Activated naive CD8-positive, alpha-beta T cell treated with anti-CD3 and anti-CD28 coated beads, Interleukin-2, amount 50 U/mL, for 16 hours (primary cell): ENCODE results near the gene SNTA1.
"Not testable (repeated sequence)": the region's sequence is repeated elsewhere in the genome, so short reads cannot be mapped to it uniquely, and the experiment has no call there.

Experiments used
- DNase-seq: peaks from one replicate; pipeline ENCODE4 v3.0.0-alpha.2; 2020; ENCODE audit warnings: low read depth, low spot score

SNTA1 gene

DNA sequence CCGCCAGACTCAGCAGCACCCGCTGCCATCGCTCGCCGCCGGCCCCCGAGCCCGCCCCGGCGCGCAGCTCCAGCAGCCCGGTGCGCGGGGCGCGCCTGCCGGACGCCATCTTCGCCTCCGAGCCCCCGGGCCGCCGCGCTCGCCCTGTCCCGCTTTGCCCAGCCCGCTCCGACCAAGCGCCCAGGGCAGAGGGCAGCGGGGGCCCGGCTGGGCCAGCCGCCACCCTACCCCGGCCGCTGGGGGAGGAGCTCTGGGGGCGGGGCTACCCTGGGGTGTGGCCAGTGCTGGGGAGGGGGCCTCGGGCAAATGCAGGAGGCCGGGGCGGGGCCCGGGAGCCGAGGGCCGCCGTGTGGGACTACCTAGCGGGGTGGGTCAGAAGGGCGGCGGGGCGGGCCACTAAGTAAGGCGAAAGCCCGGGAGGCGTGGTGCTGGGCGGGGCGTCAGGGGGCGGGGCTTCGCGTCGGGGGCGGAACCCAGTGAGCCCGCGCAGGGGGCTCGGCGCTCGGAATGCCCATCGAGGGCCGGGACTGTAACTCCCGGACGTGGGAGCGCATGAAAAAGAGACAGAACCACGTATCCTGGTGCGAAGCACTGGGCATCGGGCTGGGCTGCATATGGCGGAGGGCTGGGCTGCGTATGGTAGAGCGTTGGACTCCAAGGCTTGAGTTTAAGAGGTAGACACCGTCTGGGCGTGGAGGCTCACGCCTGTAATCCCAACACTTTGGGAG lies at the start of gene SNTA1:
TSS of gene SNTA1 (minus strand) at position 252 of the 728 bp plus-strand sequence. CDS start at position 109, 143 bp downstream.
- DNase-seq = peak; percentile 69

DNA sequence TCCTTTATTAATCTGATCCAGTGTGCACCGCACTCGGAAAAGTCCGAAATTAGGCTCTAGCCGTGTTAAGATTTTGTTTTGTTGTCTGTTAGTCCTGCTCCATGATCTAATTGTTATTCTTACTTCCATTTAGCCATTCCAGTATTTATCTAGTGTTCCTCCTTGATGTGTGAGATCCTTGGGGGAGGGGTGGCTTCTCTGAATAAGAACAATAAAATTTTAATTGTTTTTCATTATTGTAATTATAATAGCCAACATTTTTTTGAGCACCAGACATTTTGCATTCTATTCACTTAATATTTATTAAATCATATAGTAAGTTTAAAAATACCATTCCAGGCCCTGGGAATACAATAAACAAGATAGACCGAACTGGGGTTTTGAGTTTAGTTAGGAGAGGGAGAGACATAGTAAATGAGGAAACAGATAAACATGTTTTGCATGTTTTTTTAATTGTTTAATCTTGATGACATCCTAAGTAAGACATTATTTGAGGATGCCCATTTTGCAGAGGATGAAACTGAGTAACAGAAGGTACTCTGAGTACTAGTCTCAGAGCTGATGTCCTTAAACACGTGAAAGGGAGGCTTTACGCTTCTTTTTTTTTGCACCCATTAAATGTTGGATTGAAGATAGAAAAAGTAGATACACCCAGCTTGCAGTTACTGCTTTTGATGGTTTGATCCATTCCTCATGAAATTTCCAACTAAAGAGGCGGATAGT lies 47.5 kb upstream of the SNTA1 start:
- DNase-seq = no peak

DNA sequence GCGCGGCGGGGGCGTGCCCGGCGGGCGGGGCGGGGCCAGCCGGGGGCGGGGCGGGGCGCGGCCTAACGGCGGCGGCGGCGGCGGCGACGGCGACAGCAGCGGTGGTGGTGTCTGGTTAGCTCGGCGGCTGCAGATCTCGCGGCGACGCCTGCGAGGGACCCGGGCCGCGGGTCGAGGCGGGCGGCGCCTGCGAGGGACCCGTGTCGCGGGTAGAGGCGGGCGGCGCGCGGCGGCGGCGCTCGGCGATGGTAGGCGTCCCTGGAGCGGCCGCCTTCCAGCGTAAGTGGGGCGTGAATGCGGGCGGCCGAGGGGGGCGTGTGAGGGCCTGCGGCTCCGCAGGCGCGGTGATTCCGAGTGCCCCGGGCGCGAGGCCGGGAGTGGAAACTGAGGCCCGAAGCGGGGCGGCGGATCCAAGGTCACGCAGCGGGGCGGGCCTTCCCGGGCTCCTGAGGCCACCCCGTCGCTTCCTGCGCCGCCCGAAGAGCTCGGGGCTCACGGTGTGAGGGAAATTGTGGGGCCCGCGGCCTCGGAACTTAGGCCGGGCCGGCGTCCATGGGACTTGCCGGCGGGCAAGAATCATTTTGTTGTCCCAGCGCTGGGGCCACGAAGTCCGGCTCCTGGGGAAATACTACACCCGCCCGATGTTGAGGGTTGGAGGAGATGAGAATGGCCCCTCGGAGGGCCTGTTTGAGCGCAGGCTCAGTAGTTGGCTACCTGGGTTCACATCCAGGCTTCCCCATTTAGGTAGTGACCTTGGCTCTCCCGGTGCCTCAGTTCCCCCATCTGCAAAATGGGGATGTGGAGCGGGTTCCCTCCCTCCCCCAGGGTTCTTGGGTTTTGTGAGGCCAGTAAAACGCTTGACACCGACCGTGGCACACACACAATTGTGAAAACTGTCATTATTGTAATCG lies 46.7 kb upstream of the SNTA1 start, which contains the start of gene CBFA2T2:
TSS of gene CBFA2T2 (plus strand) at position 74 of the 911 bp plus-strand sequence. CDS start at position 246, 172 bp downstream.
- no peak for DNase-seq

DNA sequence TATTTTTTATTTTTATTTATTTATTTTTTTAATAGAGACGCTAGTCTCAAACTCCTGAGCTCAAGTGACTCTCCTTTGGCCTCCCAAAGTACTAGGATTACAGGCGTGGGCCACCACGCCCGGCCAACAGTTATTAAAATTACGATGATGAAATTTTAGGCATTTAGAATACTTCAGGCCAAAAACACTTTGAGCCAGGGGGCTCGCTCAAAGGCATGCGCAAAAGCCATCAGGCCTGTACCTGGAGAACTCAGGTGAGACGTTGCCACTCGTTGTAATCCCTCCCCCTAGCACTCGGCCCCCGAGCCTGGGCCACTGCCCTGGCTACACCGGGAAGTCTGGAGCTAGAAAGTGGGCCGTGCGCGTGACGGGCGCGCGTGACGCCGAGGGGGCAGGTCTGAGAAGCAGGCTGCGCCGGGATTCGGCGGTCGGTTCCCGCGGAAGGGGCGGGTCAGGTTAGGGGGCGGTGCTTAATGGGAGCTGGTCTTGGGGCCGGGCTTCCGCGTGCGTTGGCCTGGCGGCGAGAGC lies 46.0 kb upstream of the SNTA1 start:
- DNase-seq = peak; percentile 99

DNA sequence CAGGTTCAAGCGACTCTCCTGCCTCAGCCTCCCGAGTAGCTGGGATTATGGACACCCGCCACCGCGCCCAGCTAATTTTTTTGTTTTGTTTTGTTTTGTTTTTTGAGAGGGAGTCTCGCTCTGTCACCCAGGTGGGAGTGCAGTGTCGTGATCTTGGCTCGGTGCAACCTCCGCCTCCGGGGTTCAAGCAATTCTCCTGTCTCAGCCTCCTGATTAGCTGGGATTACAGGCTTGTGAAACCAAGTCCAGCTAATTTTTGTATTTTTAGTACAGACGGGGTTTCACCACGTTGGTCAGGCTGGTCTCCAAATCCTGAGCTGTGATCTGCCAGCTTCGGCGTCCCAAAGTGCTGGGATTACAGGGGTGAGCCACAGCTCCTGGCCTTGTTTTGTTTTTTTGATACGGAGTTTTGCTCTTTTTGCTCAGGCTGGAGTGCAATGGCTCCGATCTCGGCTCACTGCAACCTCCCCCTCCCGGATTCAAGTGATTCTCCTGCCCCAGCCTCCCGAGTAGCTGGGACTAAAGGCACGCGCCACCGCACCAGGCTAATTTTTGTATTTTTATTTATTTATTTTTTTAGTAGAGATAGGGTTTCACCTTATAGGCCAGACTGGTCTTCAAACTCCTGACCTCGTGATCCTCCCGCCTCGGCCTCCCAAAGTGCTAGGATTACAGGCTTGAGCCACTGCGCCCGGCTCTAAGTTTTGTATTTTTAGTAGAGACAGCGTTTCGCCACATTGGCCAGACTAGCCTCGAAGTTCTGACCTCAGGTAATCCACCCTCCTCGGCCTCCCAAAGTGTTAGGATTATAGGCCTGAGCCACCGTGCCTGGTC lies 45.3 kb upstream of the SNTA1 start:
- not testable (repeated sequence) for DNase-seq

DNA sequence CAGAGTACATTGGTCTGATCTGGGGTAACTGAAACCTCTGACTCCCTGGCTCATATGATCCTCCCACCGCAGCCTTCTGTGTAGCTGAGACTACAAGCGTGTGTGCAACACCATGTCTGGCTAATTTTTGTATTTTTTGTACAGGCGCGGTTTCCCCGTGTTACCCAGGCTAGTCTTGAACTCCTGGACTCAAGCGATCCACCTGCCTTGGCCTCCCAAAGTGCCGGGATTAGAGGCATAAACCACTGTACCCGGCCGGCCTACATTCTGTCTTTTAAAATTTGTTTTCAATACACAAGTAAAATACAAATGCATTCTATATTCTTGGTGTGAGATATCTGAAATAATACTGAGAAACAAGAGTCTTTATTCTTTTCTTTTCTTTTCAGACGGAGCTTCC lies 44.6 kb upstream of the SNTA1 start:
- DNase-seq = no peak

DNA sequence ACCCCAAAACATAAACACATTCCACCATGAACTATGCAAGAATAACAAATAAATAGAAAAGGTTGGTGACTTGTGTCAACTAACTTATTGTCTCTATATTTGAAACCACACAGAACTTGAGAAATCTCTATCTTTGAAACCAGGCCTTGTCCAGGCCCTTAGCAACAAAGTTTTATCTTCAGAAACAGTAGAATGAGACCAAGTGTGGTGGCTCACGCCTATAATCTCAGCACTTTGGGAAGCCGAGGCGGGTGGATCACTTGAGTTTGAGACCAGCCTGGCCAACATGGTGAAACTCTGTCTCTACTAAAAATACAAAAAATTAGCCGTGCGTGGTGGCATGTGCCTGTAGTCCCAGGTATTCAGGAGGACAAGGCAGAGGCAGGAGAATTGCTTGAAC lies 39.6 kb upstream of the SNTA1 start:
- DNase-seq = not testable (repeated sequence)

DNA sequence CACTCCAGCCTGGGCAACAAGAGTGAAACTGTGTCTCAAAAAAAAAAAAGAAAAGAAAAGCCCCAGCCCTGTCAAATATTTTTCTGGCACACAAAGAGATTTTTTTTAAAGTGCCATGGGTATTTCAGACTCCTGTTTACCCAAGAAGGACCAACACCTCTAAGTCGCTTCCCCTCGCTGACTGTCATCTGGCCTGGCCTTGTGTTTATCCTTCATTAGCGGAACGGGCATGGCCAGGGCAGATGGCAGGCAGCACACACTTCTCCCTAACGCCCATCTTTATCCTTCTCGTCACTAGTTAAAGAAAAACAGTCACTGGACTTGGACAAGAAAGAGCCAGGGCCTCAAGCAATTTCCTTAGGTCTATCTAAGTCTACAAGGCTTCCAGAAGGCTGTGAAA lies 39.0 kb upstream of the SNTA1 start:
- no peak for DNase-seq

DNA sequence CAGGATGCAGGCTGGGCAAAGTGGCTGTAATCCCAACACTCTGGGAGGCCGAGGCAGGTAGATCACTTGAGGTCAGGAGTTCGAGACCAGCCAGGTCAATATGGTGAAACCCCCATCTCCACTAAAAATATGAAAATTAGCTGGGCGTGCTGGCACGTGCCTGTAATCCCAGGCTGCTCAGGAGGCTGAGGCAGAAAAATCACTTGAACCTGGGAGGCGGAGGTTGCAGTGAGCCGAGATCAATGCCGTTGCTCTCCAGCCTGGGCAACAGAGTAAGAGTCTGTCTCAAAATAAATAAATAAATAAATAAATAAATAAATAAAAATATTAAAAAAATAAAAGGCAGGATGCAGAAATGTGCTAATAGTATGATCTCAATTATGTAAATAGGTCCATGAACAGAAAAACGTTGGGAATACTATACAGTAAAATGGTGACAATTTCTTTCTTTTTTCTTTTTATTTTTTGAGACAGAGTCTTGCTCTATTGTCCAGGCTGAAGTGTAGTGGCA lies 37.9 kb upstream of the SNTA1 start:
- DNase-seq = no peak

DNA sequence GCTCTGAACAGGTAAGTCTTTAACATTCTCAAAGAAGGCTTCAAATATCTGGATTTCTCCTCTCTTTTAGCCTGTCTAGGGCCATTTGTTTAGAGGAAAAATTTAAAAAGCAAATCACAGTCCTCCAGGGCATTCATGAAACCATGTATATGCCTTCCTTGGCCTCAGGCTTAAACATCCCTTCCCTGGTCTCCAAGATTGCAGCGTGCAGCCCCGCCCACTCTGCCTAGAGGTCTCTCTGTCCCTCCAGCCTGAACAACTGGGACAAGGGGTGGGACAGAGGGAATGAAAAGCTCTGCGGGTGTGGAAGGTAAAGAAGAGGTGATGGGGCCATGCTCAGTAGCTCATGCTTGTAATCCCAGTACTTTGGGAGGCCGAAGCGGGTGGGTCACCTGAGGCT lies 36.5 kb upstream of the SNTA1 start:
- no peak for DNase-seq

DNA sequence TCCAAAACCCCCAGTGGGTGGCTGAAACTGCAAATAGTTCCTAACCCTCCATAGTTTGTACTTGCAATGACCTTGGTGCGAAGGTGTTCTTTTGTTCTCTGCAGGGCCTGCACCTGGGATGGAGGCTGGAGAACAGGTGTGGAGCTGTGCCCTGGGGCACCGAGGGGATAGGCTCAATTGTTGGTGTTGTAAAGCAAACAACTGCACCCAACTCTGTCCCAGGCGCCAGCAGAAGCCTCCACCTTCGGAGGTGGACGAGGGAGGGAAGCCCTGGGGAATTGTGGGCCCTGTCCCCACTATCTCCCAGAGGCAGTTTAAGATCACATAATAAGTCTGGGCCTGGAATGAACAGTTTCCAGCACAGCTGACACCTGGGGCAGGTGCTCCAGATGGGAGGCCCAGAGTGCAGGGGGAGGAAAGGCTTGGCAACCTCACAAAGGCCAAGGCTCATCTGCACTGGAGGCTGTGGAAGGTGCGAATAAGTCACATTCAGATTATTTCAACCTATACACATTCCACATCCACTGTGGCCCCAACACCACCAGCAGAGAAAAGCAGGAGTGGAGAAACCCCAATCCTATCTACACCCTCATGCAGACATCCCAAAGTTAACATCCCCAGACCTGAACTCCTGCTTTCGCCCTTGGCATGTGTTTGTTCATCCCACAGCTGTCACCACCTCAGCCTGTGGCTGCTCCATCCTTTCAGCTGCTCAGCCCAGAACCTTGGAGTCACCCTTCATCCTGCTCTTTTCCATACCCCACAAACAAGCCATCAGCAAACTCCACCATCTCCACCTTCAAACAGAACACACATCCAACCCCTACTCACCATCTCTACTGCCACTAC lies 34.0 kb upstream of the SNTA1 start:
- DNase-seq = no peak

DNA sequence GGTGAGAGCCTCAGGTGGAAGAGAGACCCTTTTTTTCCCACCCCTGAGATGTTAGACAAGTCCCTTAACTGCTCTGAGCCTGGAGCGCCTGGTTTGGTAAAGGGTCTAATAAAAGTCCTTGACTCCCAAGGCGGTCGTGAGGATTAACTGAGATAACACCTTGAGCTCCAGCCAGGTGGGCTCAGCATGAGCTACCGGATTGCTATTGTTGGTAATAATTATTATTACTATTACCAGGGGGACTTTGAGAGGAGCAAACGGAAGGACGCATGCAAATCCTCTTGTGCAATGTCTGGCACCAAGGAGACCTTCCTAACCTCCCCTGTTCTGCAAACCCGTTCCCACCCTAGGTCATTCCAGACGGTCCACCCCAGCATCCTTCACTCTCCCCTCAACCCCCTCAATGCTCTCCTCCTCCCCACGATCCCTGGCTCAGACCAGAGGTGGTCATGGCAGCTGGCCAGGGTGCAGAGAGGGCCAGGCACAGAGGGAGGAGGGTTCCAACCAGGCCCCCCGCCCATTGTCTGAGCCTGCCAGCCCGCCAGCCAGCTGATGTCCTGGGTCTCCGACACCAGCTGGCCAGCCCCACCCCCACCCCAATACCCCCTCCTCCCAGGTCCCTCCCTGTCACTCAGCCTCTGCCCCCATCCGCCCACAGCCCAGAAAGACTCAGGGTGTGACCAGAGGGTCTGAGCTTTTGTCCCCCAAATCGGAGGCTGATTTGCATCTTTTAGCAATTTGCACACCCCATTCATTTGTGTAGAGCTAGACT lies 32.0 kb upstream of the SNTA1 start:
- DNase-seq = no peak

DNA sequence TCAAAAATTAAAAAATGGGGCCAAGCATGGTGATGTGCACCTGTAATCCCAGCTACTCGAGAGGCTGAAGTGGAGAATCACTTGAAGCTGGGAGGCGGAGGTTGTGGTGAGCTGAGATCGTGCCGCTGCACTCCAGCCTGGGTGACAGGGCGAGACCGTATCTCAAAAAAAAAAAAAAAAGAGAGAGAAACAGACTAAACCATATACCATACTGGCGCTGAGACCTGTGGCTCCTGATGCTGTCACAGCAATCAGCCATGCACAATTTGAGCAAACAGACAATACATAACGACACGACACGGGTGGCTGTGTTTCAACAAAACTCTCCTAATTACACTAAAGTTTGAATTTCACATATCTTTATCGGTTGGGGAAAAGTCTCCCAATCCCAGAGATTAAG lies 31.4 kb upstream of the SNTA1 start:
- no peak for DNase-seq

DNA sequence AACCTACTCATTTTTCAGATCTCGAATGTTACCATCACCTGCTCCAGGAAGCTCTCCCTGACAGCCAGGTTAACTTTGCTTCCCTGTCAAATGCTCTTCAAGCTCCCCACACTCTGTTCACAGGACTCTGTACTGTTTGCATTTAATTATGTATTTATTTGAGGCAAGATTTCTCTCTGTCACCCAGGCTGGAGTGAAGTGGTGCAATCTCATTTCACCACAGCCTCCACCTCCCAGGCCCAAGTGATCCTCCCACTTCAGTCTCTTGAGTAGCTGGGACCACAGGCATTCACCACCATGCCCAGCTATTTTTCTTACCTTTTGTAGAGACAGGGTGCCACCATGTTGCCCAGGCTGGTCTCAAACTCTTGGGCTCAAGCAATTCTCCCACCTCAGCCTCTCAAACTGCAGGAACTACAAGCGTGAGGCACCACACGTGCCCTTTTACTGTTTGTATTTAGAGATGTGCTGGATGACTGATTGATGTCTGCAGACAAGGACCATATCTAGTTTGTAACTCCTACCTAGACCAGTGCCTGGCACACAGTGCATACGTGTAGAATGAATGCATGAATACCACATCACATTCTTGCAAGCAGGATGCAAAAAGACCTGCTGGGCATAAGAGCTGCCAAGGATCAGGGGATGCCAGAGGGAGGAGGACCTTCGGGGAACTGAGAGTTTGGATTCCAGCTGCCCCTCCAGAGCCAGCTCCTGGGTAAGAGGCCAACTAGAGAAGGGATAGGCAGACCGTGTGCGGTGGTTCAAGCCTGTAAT lies 30.7 kb upstream of the SNTA1 start:
- no peak for DNase-seq

DNA sequence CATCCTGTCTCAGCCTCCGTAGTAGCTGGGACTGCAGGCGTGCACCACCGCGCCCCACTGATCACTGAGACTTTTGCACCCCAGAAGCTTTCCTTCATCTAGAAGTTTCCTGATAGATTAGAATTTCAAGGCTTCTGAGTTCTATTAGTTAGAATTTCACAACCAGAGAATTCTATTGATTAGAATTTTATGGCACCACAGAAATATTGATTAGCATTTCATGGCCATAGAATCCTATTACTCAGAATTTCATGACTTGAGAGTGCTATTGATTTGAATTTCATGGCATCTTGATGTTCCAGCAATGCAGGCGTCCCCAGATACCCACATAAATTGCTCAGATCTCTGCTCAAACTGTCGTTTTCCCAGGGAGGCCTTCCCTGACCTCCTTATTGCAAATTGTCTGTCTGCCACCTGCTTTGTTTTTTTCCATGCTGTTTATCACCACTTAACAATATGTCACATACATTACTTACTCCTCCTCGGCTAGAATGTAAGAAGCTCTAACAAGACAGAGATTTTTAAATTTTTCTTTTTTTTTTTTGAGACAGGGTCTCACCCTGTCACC lies 29.4 kb upstream of the SNTA1 start:
- no peak for DNase-seq

DNA sequence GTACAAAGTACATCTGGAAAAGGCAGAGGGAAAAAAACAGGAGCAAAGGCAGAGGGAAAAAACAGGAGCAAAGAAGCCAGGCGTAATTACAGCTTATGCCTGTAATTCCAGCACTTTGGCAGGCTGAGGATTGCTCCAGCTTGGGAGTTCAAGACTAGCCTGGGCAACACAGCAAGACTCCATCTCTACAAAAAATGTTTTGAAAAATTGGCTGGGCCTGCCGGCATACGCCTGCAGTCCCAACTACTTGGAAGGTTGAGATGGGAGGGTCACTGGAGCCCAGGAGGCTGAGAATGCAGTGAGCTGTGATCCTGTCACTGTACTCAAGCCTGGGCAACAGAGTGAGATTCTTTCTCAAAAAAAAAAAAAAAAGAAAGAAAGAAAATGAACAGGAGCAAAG lies 27.3 kb upstream of the SNTA1 start:
- DNase-seq = no peak

DNA sequence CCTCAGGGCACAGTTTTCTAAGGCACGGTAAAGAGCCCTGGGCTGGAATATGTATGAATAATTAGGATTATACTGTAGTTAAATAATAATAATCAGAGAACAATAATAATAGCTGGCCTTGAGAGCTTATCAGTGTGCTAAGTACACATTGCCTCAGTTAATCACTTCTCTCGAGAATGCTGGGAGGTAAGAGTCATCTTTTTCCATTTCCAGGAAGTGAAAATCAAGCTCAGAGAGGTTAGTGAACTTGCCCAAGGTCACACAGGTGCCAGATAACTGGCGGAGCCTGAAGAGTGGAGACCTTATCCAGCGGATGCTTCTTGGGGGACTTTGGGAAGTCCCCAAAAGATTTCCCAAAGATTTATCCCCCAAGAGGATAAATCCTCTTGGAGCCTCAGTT lies 26.9 kb upstream of the SNTA1 start:
- DNase-seq = no peak

DNA sequence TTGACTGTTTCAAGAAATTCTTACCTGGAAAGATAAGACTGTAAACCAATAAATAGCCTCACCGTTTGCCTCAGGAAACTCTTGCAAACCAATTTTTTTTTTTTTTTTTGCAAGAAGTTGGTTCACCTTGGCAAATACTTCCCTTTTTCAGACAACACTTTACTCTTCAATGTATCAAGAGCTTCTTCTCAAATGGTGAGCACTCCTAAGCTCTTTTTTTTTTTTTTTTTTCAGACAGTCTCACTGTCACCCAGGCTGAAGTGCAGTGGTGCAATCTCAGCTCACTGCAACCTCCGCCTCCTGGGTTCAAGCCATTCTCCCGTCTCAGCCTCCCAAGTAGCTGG lies 22.7 kb upstream of the SNTA1 start:
- no peak for DNase-seq
